ENCODE results near the gene KIRREL3. TPM values are rescaled to one million over a fixed set of nuclear protein-coding genes. Genes with fewer than 3 reads are reported as not detected.

KIRREL3 gene
- total and polyA plus RNA-seq, 2 donors (not counting 3 experiments of a cell fraction or from before 2014, with no cell fraction given): not detected

GRCh38 chr11:126613272-126613671 is 387.3 kb downstream of the KIRREL3 start:
- CTCF ChIA-PET: no interaction called here
- intact Hi-C loops (cut with micrococcal nuclease) (no loop called here), dilution Hi-C loops (cut with MboI; ENCODE audit: extremely low pct_ligation_motif_present, low sequenced_read_pairs) (no loop called here)
- DNase-seq (ENCODE audit: low read depth, low spot score) (no peak), FAIRE-seq (no peak)
- Histone ChIP-seq H4K20me1 (replicated peaks; ENCODE audit: control insufficient read depth, extremely low read depth, insufficient read depth, low read length) (no peaks in the 10 kb centered on the region), H2AFZ (ENCODE audit: low read depth, low read length) (no peak overlapping the region), H3K4me1 (ENCODE audit: control insufficient read depth, extremely low read depth, insufficient read depth, low read length) (no peaks in the 10 kb centered on the region), H3K27ac (ENCODE audit: insufficient read depth, low read depth, low read length) (no peak overlapping the region), H3K9me1 (replicated peaks; ENCODE audit: control insufficient read depth, extremely low read depth, insufficient read depth, low read length) (no peaks in the 10 kb centered on the region), H3K27me3 (ENCODE audit: control insufficient read depth in 2 of 2, insufficient read depth in 2 of 2, low read length in 2 of 2) (no peaks in the 10 kb centered on the region), H3K4me2 (ENCODE audit: insufficient read depth, low read length) (no peak overlapping the region), H3K9ac (replicated peaks; ENCODE audit: extremely low read depth, insufficient read depth, low read length) (no peak overlapping the region), H3K9me3 (replicated peaks; ENCODE audit: control insufficient read depth, insufficient read depth, low read length) (no peaks in the 10 kb centered on the region), H3K4me3 (replicated peaks in 1 of 3; ENCODE audit: insufficient read depth in 1 of 3, low read depth in 1 of 3, low read length in 3 of 3) (no peak overlapping the region), H3K36me3 (ENCODE audit: control insufficient read depth in 2 of 2, extremely low read depth in 1 of 2, insufficient read depth in 2 of 2, low read length in 2 of 2) (no peaks in the 10 kb centered on the region), H3K79me2 (ENCODE audit: control insufficient read depth, insufficient read depth, low read length) (no peaks in the 10 kb centered on the region)
- TF ChIP-seq, protein P1, sequence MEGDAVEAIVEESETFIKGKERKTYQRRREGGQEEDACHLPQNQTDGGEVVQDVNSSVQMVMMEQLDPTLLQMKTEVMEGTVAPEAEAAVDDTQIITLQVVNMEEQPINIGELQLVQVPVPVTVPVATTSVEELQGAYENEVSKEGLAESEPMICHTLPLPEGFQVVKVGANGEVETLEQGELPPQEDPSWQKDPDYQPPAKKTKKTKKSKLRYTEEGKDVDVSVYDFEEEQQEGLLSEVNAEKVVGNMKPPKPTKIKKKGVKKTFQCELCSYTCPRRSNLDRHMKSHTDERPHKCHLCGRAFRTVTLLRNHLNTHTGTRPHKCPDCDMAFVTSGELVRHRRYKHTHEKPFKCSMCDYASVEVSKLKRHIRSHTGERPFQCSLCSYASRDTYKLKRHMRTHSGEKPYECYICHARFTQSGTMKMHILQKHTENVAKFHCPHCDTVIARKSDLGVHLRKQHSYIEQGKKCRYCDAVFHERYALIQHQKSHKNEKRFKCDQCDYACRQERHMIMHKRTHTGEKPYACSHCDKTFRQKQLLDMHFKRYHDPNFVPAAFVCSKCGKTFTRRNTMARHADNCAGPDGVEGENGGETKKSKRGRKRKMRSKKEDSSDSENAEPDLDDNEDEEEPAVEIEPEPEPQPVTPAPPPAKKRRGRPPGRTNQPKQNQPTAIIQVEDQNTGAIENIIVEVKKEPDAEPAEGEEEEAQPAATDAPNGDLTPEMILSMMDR (IDR thresholded peaks at IDR 0.05; ENCODE audit: extremely low read depth in 1 of 2, insufficient read depth in 1 of 2, low read depth in 1 of 2, low read length in 2 of 2): no peak
- TF ChIP-seq FOS (IDR thresholded peaks at IDR 0.05; ENCODE audit: borderline replicate concordance, insufficient read depth, low read length) (no peak), POLR2A (IDR thresholded peaks at IDR 0.05; ENCODE audit: low read depth, low read length) (no peak), JUN (IDR thresholded peaks at IDR 0.05; ENCODE audit: borderline replicate concordance, insufficient read depth, insufficient read length, low read depth) (no peak), POLR2AphosphoS5 (IDR thresholded peaks at IDR 0.05; ENCODE audit: insufficient read depth, low read depth, low read length) (no peak), EZH2 (IDR thresholded peaks at IDR 0.05; ENCODE audit: borderline replicate concordance, low read depth, low read length, severe bottlenecking) (no peak), MYC (IDR thresholded peaks at IDR 0.05; ENCODE audit: low read depth, low read length) (no peak), GATA2 (IDR thresholded peaks at IDR 0.05; ENCODE audit: insufficient read depth, insufficient read length, low read depth, low read length) (no peak)
- TF ChIP-seq, protein P2, sequence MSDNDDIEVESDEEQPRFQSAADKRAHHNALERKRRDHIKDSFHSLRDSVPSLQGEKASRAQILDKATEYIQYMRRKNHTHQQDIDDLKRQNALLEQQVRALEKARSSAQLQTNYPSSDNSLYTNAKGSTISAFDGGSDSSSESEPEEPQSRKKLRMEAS (IDR thresholded peaks at IDR 0.05; ENCODE audit: insufficient read depth, insufficient read length): no peak
- POLR2A ChIA-PET: no interaction called here
- no TSS peak for BruUV-seq (replicated peaks)

Measured in endothelial cell of umbilical vein (primary cell).